ENCODE data around the gene CRYBG2.
"Not testable (repeated sequence)": the region's sequence is repeated elsewhere in the genome, so short reads cannot be mapped to it uniquely, and the experiment has no call there.

CRYBG2 gene

GRCh38 chr1:26318338-26319064, 35.4 kb downstream of the CRYBG2 start:
- peak; percentile 56 for DNase-seq (ENCODE audit: extremely low spot score)
- ChIA-PET CTCF (interaction anchor here (0.7 to 21.1 kb wide), 12 partner anchors 8 to 149 kb away, joined by 3 to 690 read pairs (median 4); partner anchors contain the start of genes CEP85, SH3BGRL3 and ZNF593), POLR2A (interaction anchor here (0.6 to 3.0 kb wide), 10 partner anchors 12 to 84 kb away, joined by 3 to 13 read pairs (median 4); partner anchors contain the start of genes CEP85, SH3BGRL3 and UBXN11)
- TF ChIP-seq, protein P1, sequence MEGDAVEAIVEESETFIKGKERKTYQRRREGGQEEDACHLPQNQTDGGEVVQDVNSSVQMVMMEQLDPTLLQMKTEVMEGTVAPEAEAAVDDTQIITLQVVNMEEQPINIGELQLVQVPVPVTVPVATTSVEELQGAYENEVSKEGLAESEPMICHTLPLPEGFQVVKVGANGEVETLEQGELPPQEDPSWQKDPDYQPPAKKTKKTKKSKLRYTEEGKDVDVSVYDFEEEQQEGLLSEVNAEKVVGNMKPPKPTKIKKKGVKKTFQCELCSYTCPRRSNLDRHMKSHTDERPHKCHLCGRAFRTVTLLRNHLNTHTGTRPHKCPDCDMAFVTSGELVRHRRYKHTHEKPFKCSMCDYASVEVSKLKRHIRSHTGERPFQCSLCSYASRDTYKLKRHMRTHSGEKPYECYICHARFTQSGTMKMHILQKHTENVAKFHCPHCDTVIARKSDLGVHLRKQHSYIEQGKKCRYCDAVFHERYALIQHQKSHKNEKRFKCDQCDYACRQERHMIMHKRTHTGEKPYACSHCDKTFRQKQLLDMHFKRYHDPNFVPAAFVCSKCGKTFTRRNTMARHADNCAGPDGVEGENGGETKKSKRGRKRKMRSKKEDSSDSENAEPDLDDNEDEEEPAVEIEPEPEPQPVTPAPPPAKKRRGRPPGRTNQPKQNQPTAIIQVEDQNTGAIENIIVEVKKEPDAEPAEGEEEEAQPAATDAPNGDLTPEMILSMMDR (IDR thresholded peaks at IDR 0.05; ENCODE audit: control extremely low read depth, extremely low read depth, low read depth, missing control alignments): no peak

DNA sequence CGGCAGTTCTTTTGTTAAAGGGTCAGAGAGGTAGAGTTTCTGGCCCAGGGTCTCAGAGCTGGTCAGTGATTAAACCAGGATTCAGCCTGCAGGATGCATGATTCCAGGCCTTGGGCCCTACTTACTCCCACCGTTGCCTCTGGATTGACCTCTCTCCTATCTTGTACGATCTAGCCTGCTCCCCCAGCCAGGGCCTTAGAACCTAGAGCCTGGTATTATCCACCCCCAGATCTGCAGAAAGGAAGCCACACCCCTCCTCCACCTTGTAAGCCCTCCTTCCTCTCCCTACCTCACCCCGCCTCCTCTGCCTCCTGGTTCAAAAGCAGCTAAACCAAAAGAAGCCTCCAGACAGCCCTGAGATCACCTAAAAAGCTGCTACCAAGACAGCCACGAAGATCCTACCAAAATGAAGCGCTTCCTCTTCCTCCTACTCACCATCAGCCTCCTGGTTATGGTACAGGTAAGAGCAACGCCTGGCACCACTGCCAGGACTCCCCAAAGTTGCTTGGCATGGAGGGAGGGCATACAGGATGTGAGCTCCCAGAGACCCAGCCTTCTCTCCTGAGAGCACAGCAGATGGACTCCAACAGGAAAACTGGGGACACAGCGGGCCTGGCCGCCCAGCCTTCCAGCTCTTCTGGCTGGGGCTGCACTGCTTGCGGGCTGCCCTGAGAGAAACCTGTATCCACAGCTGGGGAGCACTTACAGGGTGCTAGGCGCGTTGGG, 36.2 kb downstream of the CRYBG2 start, which contains the start of gene CD52:
Gene CD52, plus strand, starts transcription at position 347 of the 726 bp plus-strand sequence. Its CDS starts 60 bp downstream, at position 407.
- TF ChIP-seq, protein P1 (IDR thresholded peaks at IDR 0.05; ENCODE audit: control extremely low read depth, extremely low read depth, low read depth, missing control alignments): no peak
- POLR2A ChIA-PET: interaction anchor here (0.6 to 3.0 kb wide), 10 partner anchors 8 to 521 kb away, joined by 3 to 13 read pairs (median 3); partner anchors contain the start of genes CEP85 and SH3BGRL3
- CTCF ChIA-PET: interaction anchor here (1.0 to 21.1 kb wide), 12 partner anchors 7 to 148 kb away, joined by 3 to 690 read pairs (median 4); partner anchors contain the start of genes CEP85, SH3BGRL3 and ZNF593
- DNase-seq (ENCODE audit: extremely low spot score): peak; percentile 82

GRCh38 chr1:26317146-26317545, 36.8 kb downstream of the CRYBG2 start:
- CTCF ChIA-PET: interaction anchor here (1.0 to 21.1 kb wide), 6 partner anchors 9 to 83 kb away, joined by 4 to 690 read pairs (median 5); partner anchors contain the start of genes CEP85 and SH3BGRL3
- DNase-seq (ENCODE audit: extremely low spot score): no peak

GRCh38 chr1:26315874-26316850, 37.8 kb downstream of the CRYBG2 start:
- DNase-seq (ENCODE audit: extremely low spot score): no peak
- ChIA-PET CTCF (interaction anchor here (1.0 to 21.1 kb wide), 5 partner anchors 11 to 202 kb away, joined by 3 to 690 read pairs (median 7); partner anchors contain the start of gene SH3BGRL3), POLR2A (interaction anchor here (0.6 kb wide), 5 partner anchors 23 to 811 kb away, joined by 4 to 8 read pairs (median 4); no protein-coding TSS in a partner anchor)
- TF ChIP-seq, protein P1 (IDR thresholded peaks at IDR 0.05; ENCODE audit: control extremely low read depth, extremely low read depth, low read depth, missing control alignments): no peak

More at GRCh38 chr1:26317146-26317545, 36.8 kb downstream of the CRYBG2 start:
- TF ChIP-seq, protein P1 (IDR thresholded peaks at IDR 0.05; ENCODE audit: control extremely low read depth, extremely low read depth, low read depth, missing control alignments): no peak
- POLR2A ChIA-PET: interaction anchor here (0.6 to 3.0 kb wide), 5 partner anchors 8 to 521 kb away, joined by 3 to 13 read pairs (median 5); no protein-coding TSS in a partner anchor

DNA sequence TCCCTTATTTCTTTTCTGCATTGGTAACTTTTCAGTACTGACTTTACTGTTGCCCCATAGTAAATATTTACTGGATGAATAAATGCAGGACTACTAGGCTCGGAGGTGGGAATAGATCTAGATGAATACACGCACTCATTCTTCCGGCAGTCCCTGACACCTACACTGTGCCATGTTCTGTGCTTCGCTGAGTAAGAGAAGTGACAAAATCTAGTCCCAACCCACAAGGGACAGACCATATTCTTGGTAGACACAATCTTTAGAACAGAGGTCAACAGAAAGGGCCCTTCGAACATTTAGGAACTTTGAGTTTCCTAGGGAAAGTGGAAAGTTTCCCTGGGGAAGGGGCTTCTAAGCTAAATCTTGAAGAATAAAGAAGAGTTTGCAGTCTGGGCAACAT, 39.4 kb downstream of the CRYBG2 start:
- ChIA-PET CTCF (interaction anchor here (1.0 to 21.1 kb wide), 9 partner anchors 10 to 145 kb away, joined by 3 to 690 read pairs (median 5); partner anchors contain the start of genes SH3BGRL3 and ZNF593), POLR2A (interaction anchor here (0.6 to 0.7 kb wide), 2 partner anchors 150 to 259 kb away, joined by 3 read pairs; no protein-coding TSS in a partner anchor)
- TF ChIP-seq, protein P1 (IDR thresholded peaks at IDR 0.05; ENCODE audit: control extremely low read depth, extremely low read depth, low read depth, missing control alignments): no peak
- DNase-seq (ENCODE audit: extremely low spot score): no peak

DNA sequence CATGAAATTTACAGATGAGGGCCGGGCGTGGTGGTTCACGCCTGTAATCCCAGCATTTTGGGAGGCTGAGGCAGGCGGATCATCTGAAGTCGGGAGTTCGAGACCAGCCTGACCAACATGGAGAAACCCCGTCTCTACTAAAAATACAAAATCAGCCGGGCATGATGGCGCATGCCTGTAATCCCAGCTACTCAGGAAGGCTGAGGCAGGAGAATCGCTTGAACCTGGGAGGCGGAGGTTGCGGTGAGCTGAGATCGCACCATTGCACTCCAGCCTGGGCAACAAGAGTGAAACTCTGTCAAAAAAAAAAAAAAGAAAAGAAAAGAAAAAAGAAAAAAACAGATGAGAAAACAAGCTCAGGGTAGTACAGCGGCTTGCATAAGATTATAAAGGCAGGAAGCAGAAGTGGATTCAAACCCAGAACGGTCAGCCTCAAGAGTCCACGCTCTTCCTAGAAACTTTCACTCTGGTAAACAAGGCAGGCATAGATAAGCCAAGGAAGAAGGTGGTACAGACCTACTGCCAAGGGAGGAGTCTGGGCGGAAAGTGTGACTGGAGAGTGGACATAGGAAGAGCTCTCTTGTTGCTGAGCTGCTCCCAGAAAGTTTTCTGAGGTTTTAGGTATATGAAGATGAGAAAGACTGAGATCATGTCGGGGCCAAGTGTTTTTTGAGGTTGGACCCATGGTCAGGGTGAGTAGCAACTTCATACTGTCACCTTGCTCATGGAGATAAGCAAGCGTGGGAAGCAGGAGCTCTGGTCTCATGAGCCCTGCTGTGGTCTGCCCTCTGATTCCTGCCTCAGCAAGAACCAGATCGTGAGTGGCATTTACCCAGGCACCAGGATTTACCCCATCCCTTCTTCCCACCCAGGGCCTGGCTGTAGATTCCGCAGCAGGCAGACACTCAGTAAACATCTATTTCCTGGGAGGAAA, 45.7 kb downstream of the CRYBG2 start:
- CTCF ChIA-PET: interaction anchor here (0.9 to 21.1 kb wide), 6 partner anchors 10 to 109 kb away, joined by 3 to 690 read pairs (median 8); partner anchors contain the start of genes CD52, CEP85 and SH3BGRL3
- POLR2A ChIA-PET: interaction anchor here (0.5 to 0.6 kb wide), 2 partner anchors 9 to 70 kb away, joined by 3 to 5 read pairs; no protein-coding TSS in a partner anchor
- DNase-seq (ENCODE audit: extremely low spot score): not testable (repeated sequence)
